GM12892 (cell line): ENCODE results near the gene NADK2.

Experiments
- POLR2A ChIP-seq: IDR thresholded peaks from 2 replicates; pipeline ENCODE4 v1.6.1; 2011; ENCODE audit warnings: low read depth, low read length, control low read depth
- POLR2AphosphoS5 ChIP-seq: IDR thresholded peaks from 2 replicates; pipeline ENCODE4 v1.6.1; 2011; ENCODE audit warnings: low read depth, low read length, control low read depth

DNA sequence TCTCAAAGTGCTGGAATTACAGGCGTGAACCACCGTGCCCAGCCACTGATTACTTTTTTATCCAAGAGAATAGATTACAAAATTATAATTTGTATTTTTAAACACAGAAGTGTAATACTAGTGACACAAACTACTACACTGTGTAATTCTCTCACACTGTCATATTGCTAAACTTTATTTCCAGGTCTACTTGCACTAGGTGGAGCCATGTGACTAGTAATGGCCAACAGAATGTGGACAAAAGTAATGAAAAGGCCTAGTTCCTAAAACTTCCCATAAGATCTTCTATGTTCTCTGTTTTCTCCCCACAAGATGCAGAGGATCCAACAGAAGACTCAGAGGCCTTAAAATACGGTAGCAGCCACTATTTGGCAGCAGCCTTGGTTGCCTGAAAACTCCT lies 27.3 kb downstream of the NADK2 start:
- TF ChIP-seq POLR2A (no peak), POLR2AphosphoS5 (no peak)
